H1 (cell line): ENCODE results near the gene NF1. TPM values are rescaled to one million over a fixed set of nuclear protein-coding genes. Genes with fewer than 3 reads are reported as not detected.

Experiments
- BACH1 ChIP-seq: IDR thresholded peaks from 2 replicates; pipeline ENCODE4 v1.6.1; 2012; ENCODE audit warnings: low read length, improper control_type of control experiment
- BCL11A ChIP-seq, 2 experiments: IDR thresholded peaks; one replicate each; pipeline ENCODE4 v1.6.1; 2011; ENCODE audit warnings: low read depth in 2 of 2, low read length in 2 of 2, mild to moderate bottlenecking in 2 of 2
- CBX5 ChIP-seq: fragments of 300-800, 300-1000 bp; sonication (generic); IDR thresholded peaks from 2 replicates; pipeline ENCODE4 v1.7.1; 2016; ENCODE audit warnings: antibody characterized with exemption, low read length, low read depth
- CHD7 ChIP-seq: fragments of 300-600 bp; sonication (generic); IDR thresholded peaks from 2 replicates; pipeline ENCODE4 v1.7.1; 2012; ENCODE audit warnings: low read length, moderate library complexity, mild to moderate bottlenecking, inconsistent platforms; ENCODE audit not compliant: insufficient replicate concordance
- CREB1 ChIP-seq: IDR thresholded peaks from 2 replicates; pipeline ENCODE4 v1.6.1; 2012; ENCODE audit warnings: inconsistent platforms
- KDM4A ChIP-seq: IDR thresholded peaks from one replicate; pipeline ENCODE4 v1.7.1; 2012; ENCODE audit warnings: low read depth, mild to moderate bottlenecking, moderate library complexity, low read length, inconsistent platforms; ENCODE audit not compliant: severe bottlenecking
- KDM5A ChIP-seq: fragments of 200-600 bp; IDR thresholded peaks from 2 replicates; pipeline ENCODE4 v1.7.1; 2012; ENCODE audit warnings: mild to moderate bottlenecking, low read length, inconsistent platforms, mixed read lengths
- POLR2AphosphoS5 ChIP-seq: IDR thresholded peaks from 2 replicates; pipeline ENCODE4 v1.6.1; 2011; ENCODE audit warnings: low read depth, low read length
- RXRA ChIP-seq: IDR thresholded peaks from 2 replicates; pipeline ENCODE4 v1.6.1; 2011; ENCODE audit warnings: low read depth, mild to moderate bottlenecking, low read length, moderate library complexity; ENCODE audit not compliant: insufficient read depth
- SP2 ChIP-seq: IDR thresholded peaks from 2 replicates; pipeline ENCODE4 v1.6.1; 2012; ENCODE audit warnings: mild to moderate bottlenecking, low read length, inconsistent platforms
- polyA plus RNA-seq, 7 experiments: library from polyadenylated mRNA; depleted of rRNA in 3 of 7; stranded (reverse) in 5 of 7; unstranded in 2 of 7; fragments of >200 nt in 5 of 7; fragments of 200-250 nt in 2 of 7; gene quantifications; 1 replicate in 5 of 7; 2 replicates in 1 of 7; 4 replicates in 1 of 7; pipeline versions ENCODE4 v1.2.1 to v1.2.3, GENCODE V29; 2011 to 2013; ENCODE audit warnings: missing spikeins in 2 of 7, mixed read lengths in 2 of 7
- total RNA-seq: library from RNA; stranded (reverse); fragmentation: NEBNext Ultra II Directional; extraction: Animal tissue kit (Norgen Biotek cat#: 25700); gene quantifications from 2 replicates; pipeline ENCODE4 v1.2.1, GENCODE V29; 2021
- TF ChIP-seq, protein P1 (sequence below): IDR thresholded peaks from 2 replicates; pipeline ENCODE4 v1.6.1; 2012; ENCODE audit warnings: inconsistent platforms
- TF ChIP-seq, protein P2 (sequence below): IDR thresholded peaks from 2 replicates; pipeline ENCODE4 v1.6.1; 2012; ENCODE audit warnings: inconsistent platforms

Gene NF1
- total and polyA plus RNA-seq, 2 of the 8 experiments (the other 6 are each of a cell fraction or from before 2014, with no cell fraction given): 19.3 to 29.6 TPM

DNA sequence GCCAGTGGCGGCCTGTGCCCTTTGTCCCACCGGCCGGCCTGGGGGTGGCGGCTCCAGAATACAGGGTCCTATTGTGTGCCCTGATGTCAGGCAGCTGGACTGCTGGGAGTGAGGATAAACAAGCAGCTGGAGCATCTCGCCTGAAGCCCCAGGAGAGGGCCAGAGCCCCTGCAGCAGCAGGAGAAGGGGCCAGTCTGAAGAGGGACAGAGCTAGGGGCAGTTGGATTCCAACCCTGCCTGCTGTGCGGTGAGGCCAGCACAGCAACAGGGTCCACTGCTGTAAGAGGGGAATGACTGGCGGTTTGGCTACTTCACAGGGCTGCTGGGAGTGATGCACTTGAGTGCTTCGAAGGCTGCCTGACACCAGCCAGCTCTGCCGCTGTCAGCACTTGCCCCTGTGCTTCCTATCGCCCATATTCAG lies 321.7 kb downstream of the NF1 start (continued):
- TF ChIP-seq CHD7 (no peak), POLR2AphosphoS5 (no peak), CBX5 (no peak), BACH1 (no peak), SP2 (no peak), KDM4A (no peak), BCL11A (IDR thresholded peaks at IDR 0.05; ENCODE audit: low read depth in 2 of 2, low read length in 2 of 2) (no peak), RXRA (no peak), CREB1 (no peak), KDM5A (no peak)
- TF ChIP-seq, protein P1, sequence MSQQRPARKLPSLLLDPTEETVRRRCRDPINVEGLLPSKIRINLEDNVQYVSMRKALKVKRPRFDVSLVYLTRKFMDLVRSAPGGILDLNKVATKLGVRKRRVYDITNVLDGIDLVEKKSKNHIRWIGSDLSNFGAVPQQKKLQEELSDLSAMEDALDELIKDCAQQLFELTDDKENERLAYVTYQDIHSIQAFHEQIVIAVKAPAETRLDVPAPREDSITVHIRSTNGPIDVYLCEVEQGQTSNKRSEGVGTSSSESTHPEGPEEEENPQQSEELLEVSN: no peak
- TF ChIP-seq, protein P2, sequence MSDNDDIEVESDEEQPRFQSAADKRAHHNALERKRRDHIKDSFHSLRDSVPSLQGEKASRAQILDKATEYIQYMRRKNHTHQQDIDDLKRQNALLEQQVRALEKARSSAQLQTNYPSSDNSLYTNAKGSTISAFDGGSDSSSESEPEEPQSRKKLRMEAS: no peak
